A549 (cell line): ENCODE results near the gene ARHGAP31. TPM values are rescaled to one million over a fixed set of nuclear protein-coding genes. Genes with fewer than 3 reads are reported as not detected.

Source experiments
- ATAC-seq, 2 experiments: fragments of 200-7000 bp in 1 of 2; fragments of >200 bp in 1 of 2; cut with Nextera tagmentation in 1 of 2; cut with Tn5 transposase in 1 of 2; 3 replicates each; pipeline versions ENCODE4 v1.8.0 to v1.9.1; 2018 to 2020; ENCODE audit warnings: mild to moderate bottlenecking in 1 of 2, moderate library complexity in 1 of 2
- CTCF ChIA-PET: fragments of 300-600 bp; sonication (Branson Sonifier 250); formaldehyde crosslinking; extraction: SDS; loops from one replicate; lab custom pipeline; 2021; ENCODE audit warnings: antibody characterized with exemption, inconsistent platforms; lab: Yijun Ruan, JAX
- POLR2A ChIA-PET: fragments of 350-600 bp; formaldehyde crosslinking; extraction: SDS; loops from one replicate; lab custom pipeline; 2021; ENCODE audit warnings: antibody characterized with exemption, inconsistent platforms; lab: Yijun Ruan, JAX
- DNase-seq, 2 experiments: peaks; one replicate each; pipeline versions ENCODE4 v3.0.0 to v3.0.0-alpha.2; 2011 to 2016; ENCODE audit warnings: low read depth in 1 of 2, low spot score in 1 of 2
- FAIRE-seq: peaks from 2 replicates; lab custom pipeline; 2011; peaks lifted over from hg19 to GRCh38; lab: Jason Lieb, UNC
- H3K27ac ChIP-seq, 2 experiments: fragments of >200 bp; sonication (Bioruptor Twin); formaldehyde crosslinking; 3 replicates each; pipeline ENCODE4 v1.5.1; 2016 to 2017
- H3K4me1 ChIP-seq: fragments of >200 bp; sonication (Bioruptor Twin); formaldehyde crosslinking; 3 replicates; pipeline ENCODE4 v1.6.1; 2016
- H3K4me2 ChIP-seq: fragments of >200 bp; sonication (Bioruptor Twin); formaldehyde crosslinking; 3 replicates; pipeline ENCODE4 v1.6.1; 2016
- H3K4me3 ChIP-seq: fragments of >200 bp; sonication (Bioruptor Twin); formaldehyde crosslinking; 3 replicates; pipeline ENCODE4 v1.5.1; 2016
- H3K9me3 ChIP-seq: fragments of >200 bp; sonication (Bioruptor Twin); formaldehyde crosslinking; 3 replicates; pipeline ENCODE4 v1.6.1; 2016
- CBX8 ChIP-seq: fragments of 200-600 bp; sonication (generic); IDR thresholded peaks from 2 replicates; pipeline ENCODE4 v1.6.1; 2016
- EHMT2 ChIP-seq: fragments of 200-600 bp; sonication (generic); IDR thresholded peaks from 2 replicates; pipeline ENCODE4 v1.6.1; 2016; ENCODE audit warnings: antibody characterized with exemption, low read depth, mild to moderate bottlenecking, moderate library complexity
- FOSB ChIP-seq: fragments of 250-450 bp; sonication (Bioruptor Pico); IDR thresholded peaks from 2 replicates; pipeline ENCODE4 v1.5.0; 2020; ENCODE audit warnings: mild to moderate bottlenecking, moderate library complexity
- FOSL2 ChIP-seq, 2 experiments: fragments of 450-650 bp in 1 of 2; fragments of >200 bp in 1 of 2; sonication (Bioruptor Twin) in 1 of 2; formaldehyde crosslinking; IDR thresholded peaks; 2 replicates each; pipeline versions ENCODE4 v1.5.0 to v1.6.1; 2016 to 2020; ENCODE audit warnings: mild to moderate bottlenecking in 1 of 2, moderate library complexity in 1 of 2
- FOXS1 ChIP-seq: fragments of 250-450 bp; sonication (Bioruptor Pico); IDR thresholded peaks from 2 replicates; pipeline ENCODE4 v1.5.0; 2020; ENCODE audit warnings: mild to moderate bottlenecking, moderate library complexity
- GATA3 ChIP-seq: IDR thresholded peaks from 2 replicates; pipeline ENCODE4 v1.6.1; 2012; ENCODE audit warnings: borderline replicate concordance
- HDAC2 ChIP-seq: fragments of 200-600 bp; sonication (generic); IDR thresholded peaks from 2 replicates; pipeline ENCODE4 v1.6.1; 2016
- HOXA7 ChIP-seq: fragments of 250-450 bp; sonication (Bioruptor Pico); IDR thresholded peaks from 2 replicates; pipeline ENCODE4 v1.5.0; 2020; ENCODE audit warnings: mild to moderate bottlenecking, moderate library complexity
- HOXB13 ChIP-seq: fragments of 250-450 bp; sonication (Bioruptor Pico); IDR thresholded peaks from 2 replicates; pipeline ENCODE4 v1.5.0; 2020; ENCODE audit warnings: low read depth, mild to moderate bottlenecking, moderate library complexity
- HOXB5 ChIP-seq: fragments of 250-450 bp; sonication (Bioruptor Pico); IDR thresholded peaks from 2 replicates; pipeline ENCODE4 v1.5.0; 2020; ENCODE audit warnings: mild to moderate bottlenecking, moderate library complexity
- JUN ChIP-seq, 2 experiments: fragments of >200 bp; sonication (Bioruptor Twin); formaldehyde crosslinking; IDR thresholded peaks; 2 replicates in 1 of 2; 3 replicates in 1 of 2; pipeline ENCODE4 v1.6.1; 2016 to 2017
- JUNB ChIP-seq: fragments of >200 bp; sonication (Bioruptor Twin); formaldehyde crosslinking; IDR thresholded peaks from 2 replicates; pipeline ENCODE4 v1.6.1; 2016
- MAFK ChIP-seq: fragments of 450-650 bp; IDR thresholded peaks from 2 replicates; pipeline ENCODE4 v1.6.1; 2014; ENCODE audit not compliant: partially characterized antibody
- MYC ChIP-seq: IDR thresholded peaks from 2 replicates; pipeline ENCODE4 v1.6.1; 2012; ENCODE audit warnings: mild to moderate bottlenecking, inconsistent platforms, low read length, improper control_type of control experiment, borderline replicate concordance
- NFE2L2 ChIP-seq: fragments of 150-350 bp; conservative IDR thresholded peaks from 2 replicates; pipeline ENCODE4 v1.6.1; 2014; ENCODE audit warnings: low read length
- NPAS2 ChIP-seq: fragments of 250-450 bp; sonication (Bioruptor Pico); IDR thresholded peaks from 2 replicates; pipeline ENCODE4 v1.8.0; 2022; ENCODE audit warnings: mild to moderate bottlenecking, moderate library complexity, borderline replicate concordance
- PBX3 ChIP-seq: IDR thresholded peaks from 2 replicates; pipeline ENCODE4 v1.6.1; 2012
- PHF8 ChIP-seq: fragments of 200-600 bp; sonication (generic); IDR thresholded peaks from 2 replicates; pipeline ENCODE4 v1.6.1; 2016; ENCODE audit warnings: low read depth, mild to moderate bottlenecking, antibody characterized with exemption, moderate library complexity, borderline replicate concordance
- POLR2A ChIP-seq: IDR thresholded peaks from 2 replicates; pipeline ENCODE4 v1.6.1; 2012; ENCODE audit warnings: mild to moderate bottlenecking, low read length
- RARB ChIP-seq: fragments of 250-450 bp; sonication (Bioruptor Pico); IDR thresholded peaks from 2 replicates; pipeline ENCODE4 v1.8.0; 2021; ENCODE audit warnings: mild to moderate bottlenecking, moderate library complexity
- RFX5 ChIP-seq: fragments of 450-650 bp; IDR thresholded peaks from 2 replicates; pipeline ENCODE4 v1.7.1; 2014; ENCODE audit warnings: antibody characterized with exemption, mild to moderate bottlenecking, moderate library complexity
- TFCP2L1 ChIP-seq: fragments of 250-450 bp; sonication (Bioruptor Pico); IDR thresholded peaks from 2 replicates; pipeline ENCODE4 v1.5.0; 2021; ENCODE audit warnings: mild to moderate bottlenecking
- USF2 ChIP-seq: fragments of 450-650 bp; IDR thresholded peaks from 2 replicates; pipeline ENCODE4 v1.6.1; 2014; ENCODE audit warnings: antibody characterized with exemption
- ZC3H11A ChIP-seq: fragments of 450-650 bp; IDR thresholded peaks from 2 replicates; pipeline ENCODE4 v1.6.1; 2014; ENCODE audit warnings: antibody characterized with exemption, mild to moderate bottlenecking
- WGBS: methylation state at CpG from one replicate; pipeline ENCODE4 v1.1.6; 2017; ENCODE audit errors: missing lambda C conversion rate; 5-methylcytosine and 5-hydroxymethylcytosine counted together
- polyA plus RNA-seq, 4 experiments: library from polyadenylated mRNA; depleted of rRNA in 3 of 4; stranded (reverse); fragments of >200 nt; fragmentation: RNase III in 1 of 4; extraction: RNeasy Plus Mini Kit Qiagen cat#74134 plus additional on column Dnase treatment in 1 of 4; gene quantifications; 2 replicates in 3 of 4; 3 replicates in 1 of 4; pipeline ENCODE4 v1.2.3, GENCODE V29; 2011 to 2017
- TF ChIP-seq, protein P1 (sequence below): fragments of 250-450 bp; sonication (Bioruptor Pico); IDR thresholded peaks from 2 replicates; pipeline ENCODE4 v1.5.0; 2021; ENCODE audit warnings: mild to moderate bottlenecking, moderate library complexity, borderline replicate concordance
- TF ChIP-seq, protein P2 (sequence below): fragments of 250-450 bp; sonication (Bioruptor Pico); IDR thresholded peaks from 2 replicates; pipeline ENCODE4 v1.5.0; 2020; ENCODE audit warnings: low read depth, mild to moderate bottlenecking, moderate library complexity

The ARHGAP31 gene
- polyA plus RNA-seq, 2 of the 4 experiments (the other 2 are of a cell fraction): 0.93 to 1.3 TPM

- Histone ChIP-seq H3K27ac (no peak overlapping the region), H3K4me3 (no peak overlapping the region), H3K9me3 (peaks cover 29% of the 10 kb centered on the region), H3K4me1 (no peaks in the 10 kb centered on the region), H3K4me2 (no peak overlapping the region)
- ChIA-PET CTCF (interaction anchor here (0.7 kb wide), 1 partner anchor 13 kb away, joined by 3 read pairs; no protein-coding TSS in a partner anchor), POLR2A (no interaction called here)
- DNase-seq: no peak
- WGBS: 94% methylated on average over 3 of the region's 3 CpGs
- no peak for FAIRE-seq
- no peak for ATAC-seq
- TF ChIP-seq MYC: no peak
- no peak for TF ChIP-seq TFCP2L1
- no peak for TF ChIP-seq ZC3H11A
Observed at GRCh38 chr3:119433613-119434325, 139.6 kb downstream of the ARHGAP31 start.

DNA sequence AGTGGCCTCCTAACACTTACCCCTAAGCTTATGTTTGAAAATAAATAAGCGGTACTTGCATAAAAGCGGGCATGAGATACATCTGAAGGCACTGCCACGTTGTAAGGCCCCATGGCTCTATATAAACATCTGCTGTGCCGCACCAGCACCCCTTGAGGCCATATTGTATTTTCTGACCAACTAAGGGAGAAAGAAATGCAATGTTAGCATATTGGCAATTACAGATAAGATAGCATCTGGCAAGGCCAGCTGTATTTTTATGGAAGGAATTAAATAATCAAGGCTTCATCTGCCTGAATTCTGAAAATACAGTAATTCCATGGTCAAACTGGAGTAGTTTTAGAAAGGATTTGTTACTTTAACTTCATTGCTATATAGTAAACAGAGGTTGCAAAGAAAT is 140.5 kb downstream of the ARHGAP31 start:
- TF ChIP-seq USF2: no peak
- no peak for TF ChIP-seq PHF8
- no peak for TF ChIP-seq JUNB
- TF ChIP-seq HDAC2: no peak
- no peak for TF ChIP-seq POLR2A
- TF ChIP-seq MAFK: peak; percentile 57
- no peak for TF ChIP-seq GATA3
- TF ChIP-seq RARB: no peak
- TF ChIP-seq HOXB13 (CRISPR knock-in tag): no peak
- ChIA-PET POLR2A (no interaction called here), CTCF (interaction anchor here (0.7 kb wide), 1 partner anchor 14 kb away, joined by 3 read pairs; no protein-coding TSS in a partner anchor)
- Histone ChIP-seq H3K4me3 (no peak overlapping the region), H3K4me2 (no peak overlapping the region), H3K27ac (no peak overlapping the region), H3K9me3 (peaks cover 20% of the 10 kb centered on the region), H3K4me1 (no peaks in the 10 kb centered on the region)
- DNase-seq (no peak), ATAC-seq (no peak), FAIRE-seq (no peak)
- WGBS: 95% methylated on average over 4 of the region's 4 CpGs

- ATAC-seq: no peak
- no peak for TF ChIP-seq NPAS2 (CRISPR knock-in tag)
- no peak for TF ChIP-seq HOXB13 (CRISPR knock-in tag)
- TF ChIP-seq TFCP2L1: no peak
- no peak for TF ChIP-seq HOXB5 (CRISPR knock-in tag)
- TF ChIP-seq FOSL2 (IDR thresholded peaks at IDR 0.05): no peak
- TF ChIP-seq FOSL2 (CRISPR knock-in tag; IDR thresholded peaks at IDR 0.05): no peak
- no peak for TF ChIP-seq NFE2L2
- Histone ChIP-seq H3K4me2 (no peak overlapping the region), H3K4me3 (no peak overlapping the region), H3K4me1 (no peaks in the 10 kb centered on the region), H3K27ac (no peak overlapping the region), H3K9me3 (peaks cover 3% of the 10 kb centered on the region; the same call in 1 of the 3 replicates)
- WGBS: 89% methylated on average over 1 of the region's 1 CpG
- ChIA-PET POLR2A (no interaction called here), CTCF (interaction anchor here (1.0 kb wide), 1 partner anchor 555 kb away, joined by 4 read pairs; no protein-coding TSS in a partner anchor)
- DNase-seq: no peak
- FAIRE-seq: no peak
Observed at GRCh38 chr3:119436977-119437376, 142.8 kb downstream of the ARHGAP31 start.

GRCh38 chr3:119437691-119438258 is 143.6 kb downstream of the ARHGAP31 start:
- FAIRE-seq (no peak), DNase-seq (no peak), ATAC-seq (no peak)
- Histone ChIP-seq H3K4me1 (no peaks in the 10 kb centered on the region), H3K27ac (no peak overlapping the region), H3K4me2 (no peak overlapping the region), H3K9me3 (peaks cover 2% of the 10 kb centered on the region; the same call in 1 of the 3 replicates), H3K4me3 (no peak overlapping the region)
- CTCF ChIA-PET: no interaction called here
- POLR2A ChIA-PET: no interaction called here
- TF ChIP-seq FOSB (CRISPR knock-in tag): no peak
- no peak for TF ChIP-seq JUN (IDR thresholded peaks at IDR 0.05)
- TF ChIP-seq HOXA7: no peak
- TF ChIP-seq RARB: no peak
- TF ChIP-seq CBX8: no peak
- TF ChIP-seq EHMT2: no peak
- TF ChIP-seq HOXB5 (CRISPR knock-in tag): no peak
- no peak for TF ChIP-seq FOXS1 (CRISPR knock-in tag)
- TF ChIP-seq, protein P1, sequence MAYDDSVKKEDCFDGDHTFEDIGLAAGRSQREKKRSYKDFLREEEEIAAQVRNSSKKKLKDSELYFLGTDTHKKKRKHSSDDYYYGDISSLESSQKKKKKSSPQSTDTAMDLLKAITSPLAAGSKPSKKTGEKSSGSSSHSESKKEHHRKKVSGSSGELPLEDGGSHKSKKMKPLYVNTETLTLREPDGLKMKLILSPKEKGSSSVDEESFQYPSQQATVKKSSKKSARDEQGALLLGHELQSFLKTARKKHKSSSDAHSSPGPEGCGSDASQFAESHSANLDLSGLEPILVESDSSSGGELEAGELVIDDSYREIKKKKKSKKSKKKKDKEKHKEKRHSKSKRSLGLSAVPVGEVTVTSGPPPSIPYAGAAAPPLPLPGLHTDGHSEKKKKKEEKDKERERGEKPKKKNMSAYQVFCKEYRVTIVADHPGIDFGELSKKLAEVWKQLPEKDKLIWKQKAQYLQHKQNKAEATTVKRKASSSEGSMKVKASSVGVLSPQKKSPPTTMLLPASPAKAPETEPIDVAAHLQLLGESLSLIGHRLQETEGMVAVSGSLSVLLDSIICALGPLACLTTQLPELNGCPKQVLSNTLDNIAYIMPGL (CRISPR knock-in tag): no peak
- TF ChIP-seq RFX5: no peak
- no peak for TF ChIP-seq PBX3
- TF ChIP-seq, protein P2, sequence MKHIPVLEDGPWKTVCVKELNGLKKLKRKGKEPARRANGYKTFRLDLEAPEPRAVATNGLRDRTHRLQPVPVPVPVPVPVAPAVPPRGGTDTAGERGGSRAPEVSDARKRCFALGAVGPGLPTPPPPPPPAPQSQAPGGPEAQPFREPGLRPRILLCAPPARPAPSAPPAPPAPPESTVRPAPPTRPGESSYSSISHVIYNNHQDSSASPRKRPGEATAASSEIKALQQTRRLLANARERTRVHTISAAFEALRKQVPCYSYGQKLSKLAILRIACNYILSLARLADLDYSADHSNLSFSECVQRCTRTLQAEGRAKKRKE: no peak
- WGBS: 87% methylated on average over 6 of the region's 6 CpGs
